GM23248 (cell line): ENCODE measurements around the gene AVL9.
"Not testable (repeated sequence)": the region's sequence is repeated elsewhere in the genome, so short reads cannot be mapped to it uniquely, and the experiment has no call there.

Source experiments
- EZH2 ChIP-seq: fragments of 200-600 bp; sonication (generic); IDR thresholded peaks from 2 replicates; pipeline ENCODE4 v1.6.1; 2018; ENCODE audit warnings: antibody characterized with exemption, mild to moderate bottlenecking; ENCODE audit not compliant: insufficient read depth, poor library complexity, severe bottlenecking
- EZH2phosphoT487 ChIP-seq: fragments of 200-600 bp; sonication (generic); IDR thresholded peaks from 2 replicates; pipeline ENCODE4 v1.6.1; 2018; ENCODE audit warnings: antibody characterized with exemption, moderate library complexity, mild to moderate bottlenecking, low read depth; ENCODE audit not compliant: insufficient read depth

- not testable (repeated sequence) for TF ChIP-seq EZH2phosphoT487, EZH2
Observed at GRCh38 chr7:32619416-32619815, 124.1 kb downstream of the AVL9 start.
